NCI-H446 treated with DMSO at 0.1 percent for 48 hours (cell line): ENCODE measurements around the gene RGS2.

Experiments
- DNase-seq: peaks from one replicate; lab custom pipeline; 2025; lab: John Stamatoyannopoulos, UW

Gene RGS2

GRCh38 chr1:192830595-192831246, 21.9 kb downstream of the RGS2 start:
- no peak for DNase-seq

GRCh38 chr1:192831706-192832355, 23.0 kb downstream of the RGS2 start:
- no peak for DNase-seq

GRCh38 chr1:192832492-192832891, 23.7 kb downstream of the RGS2 start:
- DNase-seq, result no peak

- DNase-seq, result no peak
These were observed 26.3 kb downstream of the RGS2 start for GRCh38 chr1:192835116-192835515.

- no peak for DNase-seq
These were observed 30.6 kb downstream of the RGS2 start for GRCh38 chr1:192839162-192840066.

- DNase-seq, result no peak
These were observed 35.5 kb downstream of the RGS2 start for GRCh38 chr1:192844360-192844759.

- no peak for DNase-seq
These were observed 38.1 kb downstream of the RGS2 start for GRCh38 chr1:192846950-192847349.

- no peak for DNase-seq
These were observed 40.2 kb downstream of the RGS2 start for GRCh38 chr1:192849011-192849410.

GRCh38 chr1:192849442-192849841, 40.6 kb downstream of the RGS2 start:
- DNase-seq, result no peak

GRCh38 chr1:192852001-192852947, 43.4 kb downstream of the RGS2 start:
- DNase-seq, result no peak

GRCh38 chr1:192858456-192858855, 49.6 kb downstream of the RGS2 start:
- DNase-seq, result no peak

- no peak for DNase-seq
These were observed 51.0 kb downstream of the RGS2 start for GRCh38 chr1:192859808-192860207.

- DNase-seq, result no peak
These were observed 51.8 kb downstream of the RGS2 start for GRCh38 chr1:192860478-192861185.

GRCh38 chr1:192861860-192862259, 53.0 kb downstream of the RGS2 start:
- DNase-seq, result no peak
